Endodermal cell (in vitro differentiated cells): ENCODE data around the gene ANKRD1. TPM values are rescaled to one million over a fixed set of nuclear protein-coding genes. Genes with fewer than 3 reads are reported as not detected.
A peak's percentile ranks its signal among the peaks of the same experiment; 100 is the strongest.

Experiments
- DNase-seq: peaks from one replicate; pipeline ENCODE4 v3.0.0-alpha.2; 2017
- H3K27ac ChIP-seq: 2 replicates; pipeline ENCODE4 v1.5.1; 2013; ENCODE audit warnings: mild to moderate bottlenecking, low read depth, low read length, moderate library complexity
- H3K27me3 ChIP-seq: 2 replicates; pipeline ENCODE4 v1.6.1; 2013; ENCODE audit warnings: mild to moderate bottlenecking, low read length, moderate library complexity; ENCODE audit not compliant: insufficient read depth, control insufficient read depth, poor library complexity, severe bottlenecking
- H3K36me3 ChIP-seq: 2 replicates; pipeline ENCODE4 v1.7.0; 2013; ENCODE audit warnings: mild to moderate bottlenecking, low read length, moderate library complexity; ENCODE audit not compliant: control insufficient read depth, insufficient read depth
- H3K4me1 ChIP-seq: one replicate; pipeline ENCODE4 v1.7.0; 2013; ENCODE audit warnings: low read length; ENCODE audit not compliant: control insufficient read depth, insufficient read depth
- H3K4me3 ChIP-seq: 2 replicates; pipeline ENCODE4 v1.5.1; 2013; ENCODE audit warnings: mild to moderate bottlenecking, low read length, moderate library complexity
- H3K9ac ChIP-seq: 2 replicates; pipeline ENCODE4 v1.6.1; 2013; ENCODE audit warnings: mild to moderate bottlenecking, low read length, moderate library complexity; ENCODE audit not compliant: poor library complexity, severe bottlenecking; ENCODE audit errors: extremely low read depth
- H3K9me3 ChIP-seq: 2 replicates; pipeline ENCODE4 v1.6.1; 2013; ENCODE audit warnings: mild to moderate bottlenecking, low read length, moderate library complexity; ENCODE audit not compliant: control insufficient read depth
- H3K27ac Mint-ChIP-seq: 2 replicates; pipeline ENCODE4 v1.8.0; 2020; ENCODE audit warnings: mixed read lengths
- H3K27me3 Mint-ChIP-seq: 2 replicates; pipeline ENCODE4 v1.8.0; 2021; ENCODE audit warnings: mild to moderate bottlenecking, mixed read lengths; ENCODE audit not compliant: insufficient read depth
- H3K36me3 Mint-ChIP-seq: 2 replicates; pipeline ENCODE4 v1.8.0; 2020; ENCODE audit warnings: low read depth, mixed read lengths
- H3K4me1 Mint-ChIP-seq: 2 replicates; pipeline ENCODE4 v1.8.0; 2020; ENCODE audit warnings: mixed read lengths
- H3K4me3 Mint-ChIP-seq: 2 replicates; pipeline ENCODE4 v1.8.0; 2020; ENCODE audit warnings: mild to moderate bottlenecking, moderate library complexity, mixed read lengths
- H3K9me3 Mint-ChIP-seq: 2 replicates; pipeline ENCODE4 v1.8.0; 2020; ENCODE audit warnings: mild to moderate bottlenecking, mixed read lengths
- CTCF ChIP-seq: fragments of 200-600 bp; sonication (generic); conservative IDR thresholded peaks from 2 replicates; pipeline ENCODE4 v1.5.0; 2021; ENCODE audit warnings: antibody characterized with exemption, mild to moderate bottlenecking
- WGBS, 2 experiments: methylation state at CpG; one replicate each; pipeline versions ENCODE4 v1.1.5 to v1.1.7; 2013; ENCODE audit warnings: missing lambda C conversion rate in 2 of 2, mixed read lengths in 1 of 2; ENCODE audit not compliant: insufficient coverage in 1 of 2, insufficient read length in 1 of 2; 5-methylcytosine and 5-hydroxymethylcytosine counted together
- long read RNA-seq, 4 experiments: library from polyadenylated mRNA in 2 of 4; library from RNA in 1 of 4; library from capped mRNA in 1 of 4; stranded (forward) in 3 of 4; unstranded in 1 of 4; transcript quantifications; one replicate each; pipeline ENCODE4 v2.0.0, GENCODE V29; 2020 to 2021; ENCODE audit warnings: inconsistent platforms in 1 of 4
- polyA plus RNA-seq, 2 experiments: library from polyadenylated mRNA; stranded (reverse); fragments of 50-300 nt; gene quantifications; one replicate each; pipeline ENCODE4 v1.2.3, GENCODE V29; 2013
- total RNA-seq, 2 donors: library from RNA; stranded (reverse); fragmentation: NEBNext Ultra II Directional in 1 of 2; extraction: Animal tissue kit (Norgen Biotek cat#: 25700) in 1 of 2; gene quantifications; 2 replicates in 1 of 2; 3 replicates in 1 of 2; pipeline ENCODE4 v1.2.1, GENCODE V29; 2021

ANKRD1 gene
- 10 to 100 TPM; 19.6 to 42.6 TPM for total RNA-seq
- 40.5 TPM for polyA plus RNA-seq (2013, experiment 1 of 2)
- 73.8 TPM for polyA plus RNA-seq (2013, experiment 2 of 2)
- long read RNA-seq, experiment 1, result 0 reads
- long read RNA-seq, experiment 2, partial matches to known transcripts, result 0 of 2 reads
- long read RNA-seq, experiment 2, other reads (novel, unspliced or antisense), result 1 of 2 reads
- long read RNA-seq, experiment 3, transcript ANKRD1-201 (9 exons, 1,979 nt), result major isoform, 6 of 12 reads
- long read RNA-seq, experiment 3, partial matches to known transcripts, result 4 of 12 reads
- long read RNA-seq, experiment 3, other reads (novel, unspliced or antisense), result 2 of 12 reads
- long read RNA-seq, experiment 4, partial matches to known transcripts, result 2 of 4 reads
- long read RNA-seq, experiment 4, other reads (novel, unspliced or antisense), result 1 of 4 reads

- DNase-seq, result peak; percentile 93
- H3K27ac Mint-ChIP-seq, result peak within 1 kb of the TSS; percentile 76
- peaks cover 90% of the 10 kb centered on the region for H3K27me3 Mint-ChIP-seq
- Histone ChIP-seq H3K9me3 (no peaks in the 10 kb centered on the region), H3K27me3 (peaks cover 4% of the 10 kb centered on the region), H3K4me3 (peak within 1 kb of the TSS; percentile 86), H3K9ac (peak within 1 kb of the TSS; percentile 89), H3K4me1 (peaks cover 19% of the 10 kb centered on the region), H3K36me3 (peaks cover 36% of the 10 kb centered on the region), H3K27ac (no peak within 1 kb of the TSS)
- no peaks in the 10 kb centered on the region for H3K9me3 Mint-ChIP-seq
- H3K4me3 Mint-ChIP-seq, result peak within 1 kb of the TSS; percentile 55
- TF ChIP-seq CTCF, result no peak
- 7 to 17% methylated on average over 1 to 5 of the region's 5 CpGs for WGBS, 2 experiments
- peaks cover 3% of the 10 kb centered on the region for H3K36me3 Mint-ChIP-seq
- peaks cover 61% of the 10 kb centered on the region for H3K4me1 Mint-ChIP-seq
Measured at GRCh38 chr10:90920986-90921666, at the start of gene ANKRD1. Gene ANKRD1 (minus strand): TSS chr10:90921087. CDS start chr10:90921027, 60 bp downstream.

GRCh38 chr10:90969947-90970673 is 49.2 kb upstream of the ANKRD1 start:
- Mint-ChIP-seq H3K36me3 (no peaks in the 10 kb centered on the region), H3K9me3 (peaks cover 8% of the 10 kb centered on the region), H3K4me3 (peak overlapping the region; percentile 16), H3K27ac (no peak overlapping the region), H3K27me3 (peaks cover 59% of the 10 kb centered on the region), H3K4me1 (peaks cover 9% of the 10 kb centered on the region)
- no peak overlapping the region for H3K9ac ChIP-seq
- H3K27me3 ChIP-seq, result peaks cover 11% of the 10 kb centered on the region
- peak; percentile 37 for TF ChIP-seq CTCF
- WGBS, 2 experiments, result 91 to 97% methylated on average over 5 to 6 of the region's 6 CpGs
- H3K4me1 ChIP-seq, result no peaks in the 10 kb centered on the region
- no peaks in the 10 kb centered on the region for H3K36me3 ChIP-seq
- peaks cover 6% of the 10 kb centered on the region for H3K9me3 ChIP-seq
- no peak overlapping the region for H3K27ac ChIP-seq
- H3K4me3 ChIP-seq, result no peak overlapping the region
- no peak for DNase-seq

- no peaks in the 10 kb centered on the region for H3K36me3 Mint-ChIP-seq
- H3K4me3 Mint-ChIP-seq, result no peak overlapping the region
- Histone ChIP-seq H3K9me3 (no peaks in the 10 kb centered on the region), H3K4me1 (no peaks in the 10 kb centered on the region), H3K27ac (no peak overlapping the region), H3K9ac (no peak overlapping the region), H3K36me3 (no peaks in the 10 kb centered on the region), H3K27me3 (peaks cover 11% of the 10 kb centered on the region), H3K4me3 (no peak overlapping the region)
- WGBS, 2 experiments, result 92 to 93% methylated on average over 3 to 5 of the region's 5 CpGs
- peaks cover 9% of the 10 kb centered on the region for H3K4me1 Mint-ChIP-seq
- H3K9me3 Mint-ChIP-seq, result peaks cover 4% of the 10 kb centered on the region
- TF ChIP-seq CTCF, result no peak
- DNase-seq, result no peak
- H3K27ac Mint-ChIP-seq, result no peak overlapping the region
- peaks cover 63% of the 10 kb centered on the region for H3K27me3 Mint-ChIP-seq
Measured at GRCh38 chr10:90969121-90969534, 48.2 kb upstream of the ANKRD1 start.
